Measurements from ENCODE around the gene CHRNA4. TPM values are rescaled to one million over a fixed set of nuclear protein-coding genes. Genes with fewer than 3 reads are reported as not detected.

The CHRNA4 gene
- total RNA-seq, 3 donors from 2014 or later = not detected

GRCh38 chr20:63404129-63405085 is 43.3 kb upstream of the CHRNA4 start:
- H3K27me3 ChIP-seq = peaks cover 0 to 57% of the 10 kb centered on the region in 2 donors
- H3K4me3 ChIP-seq = no peak overlapping the region
- no peaks in the 10 kb centered on the region for H3K4me1 ChIP-seq
- no peak for DNase-seq (ENCODE audit: low spot score in 2 of 2)
- H3K9me3 ChIP-seq = no peaks in the 10 kb centered on the region
- intact Hi-C loops (cut with DNase I; ENCODE audit: low total_unique reads) = loop anchor here (5.0 kb wide), 1 partner anchor 627 kb away; no protein-coding TSS in a partner anchor
- TF ChIP-seq POLR2A (IDR thresholded peaks at IDR 0.05) (no peak), POLR2AphosphoS5 (IDR thresholded peaks at IDR 0.05) (no peak)
- TF ChIP-seq, protein P1, sequence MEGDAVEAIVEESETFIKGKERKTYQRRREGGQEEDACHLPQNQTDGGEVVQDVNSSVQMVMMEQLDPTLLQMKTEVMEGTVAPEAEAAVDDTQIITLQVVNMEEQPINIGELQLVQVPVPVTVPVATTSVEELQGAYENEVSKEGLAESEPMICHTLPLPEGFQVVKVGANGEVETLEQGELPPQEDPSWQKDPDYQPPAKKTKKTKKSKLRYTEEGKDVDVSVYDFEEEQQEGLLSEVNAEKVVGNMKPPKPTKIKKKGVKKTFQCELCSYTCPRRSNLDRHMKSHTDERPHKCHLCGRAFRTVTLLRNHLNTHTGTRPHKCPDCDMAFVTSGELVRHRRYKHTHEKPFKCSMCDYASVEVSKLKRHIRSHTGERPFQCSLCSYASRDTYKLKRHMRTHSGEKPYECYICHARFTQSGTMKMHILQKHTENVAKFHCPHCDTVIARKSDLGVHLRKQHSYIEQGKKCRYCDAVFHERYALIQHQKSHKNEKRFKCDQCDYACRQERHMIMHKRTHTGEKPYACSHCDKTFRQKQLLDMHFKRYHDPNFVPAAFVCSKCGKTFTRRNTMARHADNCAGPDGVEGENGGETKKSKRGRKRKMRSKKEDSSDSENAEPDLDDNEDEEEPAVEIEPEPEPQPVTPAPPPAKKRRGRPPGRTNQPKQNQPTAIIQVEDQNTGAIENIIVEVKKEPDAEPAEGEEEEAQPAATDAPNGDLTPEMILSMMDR (IDR thresholded peaks at IDR 0.05) = no peak
- no peaks in the 10 kb centered on the region for H3K36me3 ChIP-seq
- H3K27ac ChIP-seq = no peak overlapping the region

- Histone ChIP-seq H3K4me3 (no peak overlapping the region), H3K36me3 (no peaks in the 10 kb centered on the region), H3K4me1 (no peaks in the 10 kb centered on the region), H3K27me3 (peaks cover 0 to 65% of the 10 kb centered on the region in 2 donors), H3K27ac (no peak overlapping the region), H3K9me3 (no peaks in the 10 kb centered on the region)
- intact Hi-C loops (cut with DNase I; ENCODE audit: low total_unique reads) = no loop called here
- TF ChIP-seq, protein P1 (IDR thresholded peaks at IDR 0.05) = no peak
- no peak for TF ChIP-seq POLR2AphosphoS5 (IDR thresholded peaks at IDR 0.05)
- DNase-seq (ENCODE audit: low spot score in 2 of 2) = no peak
Measured at GRCh38 chr20:63403403-63404105, 42.4 kb upstream of the CHRNA4 start.

DNA sequence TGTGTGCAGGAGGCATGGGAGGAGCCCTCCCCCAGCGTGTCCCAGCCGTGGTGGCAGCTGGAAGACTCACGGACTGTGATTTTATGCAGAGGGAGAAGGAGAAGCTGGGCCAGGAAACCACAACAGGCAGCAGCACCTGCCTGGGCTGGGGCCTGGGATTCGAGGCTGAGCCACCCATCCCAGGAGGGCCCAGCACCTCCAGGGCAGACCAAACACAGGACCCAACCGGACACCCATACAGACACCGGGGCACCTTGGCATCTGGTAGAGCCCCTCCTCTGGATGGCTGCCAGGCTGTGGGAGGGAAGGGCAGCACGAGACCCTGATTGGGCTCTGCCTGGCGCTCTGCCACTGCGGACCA is 41.7 kb upstream of the CHRNA4 start:
- H3K36me3 ChIP-seq = no peaks in the 10 kb centered on the region
- no peaks in the 10 kb centered on the region for H3K9me3 ChIP-seq
- intact Hi-C loops (cut with DNase I; ENCODE audit: low total_unique reads) = no loop called here
- no peaks in the 10 kb centered on the region for H3K4me1 ChIP-seq
- peaks cover 0 to 72% of the 10 kb centered on the region in 2 donors for H3K27me3 ChIP-seq
- H3K4me3 ChIP-seq = no peak overlapping the region
- TF ChIP-seq POLR2AphosphoS5 (IDR thresholded peaks at IDR 0.05) (no peak), POLR2A (IDR thresholded peaks at IDR 0.05) (no peak)
- TF ChIP-seq, protein P1 (IDR thresholded peaks at IDR 0.05) = no peak
- no peak overlapping the region for H3K27ac ChIP-seq
- no peak for DNase-seq (ENCODE audit: low spot score in 2 of 2)

DNA sequence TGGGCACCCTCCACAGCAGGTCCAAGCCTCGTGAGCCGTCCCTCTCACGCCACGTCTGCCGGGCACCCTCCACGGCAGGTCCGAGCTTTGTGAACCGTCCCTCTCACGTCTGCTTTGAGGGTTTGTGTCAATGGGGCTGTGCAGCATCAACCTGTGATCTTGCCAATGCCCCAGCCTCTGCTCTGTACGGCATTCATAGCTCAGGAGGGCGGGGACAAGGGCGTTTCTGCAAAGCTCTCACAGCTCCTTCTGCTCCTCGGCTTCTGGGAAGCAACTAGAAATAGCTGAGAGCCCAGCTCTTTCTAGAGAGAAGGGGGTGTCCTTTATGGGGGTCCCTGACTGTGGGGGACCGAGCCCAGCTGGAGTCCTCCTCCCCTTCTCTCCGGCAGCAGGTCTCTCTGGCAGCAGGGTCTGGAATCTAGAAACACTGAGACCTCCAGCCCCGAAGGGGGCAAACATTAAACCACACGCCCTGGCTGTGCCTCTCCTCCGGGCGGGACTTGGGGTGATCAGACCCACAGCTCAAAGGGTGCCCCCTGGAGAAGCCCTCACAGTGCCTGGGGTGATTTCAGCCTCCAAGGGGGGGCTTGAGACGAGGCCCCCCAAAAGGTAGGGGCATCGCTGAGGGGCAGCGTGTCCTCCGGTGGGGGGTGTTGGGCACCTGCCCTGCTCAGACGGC is 41.2 kb upstream of the CHRNA4 start:
- H3K36me3 ChIP-seq = no peaks in the 10 kb centered on the region
- no peak for DNase-seq (ENCODE audit: low spot score in 2 of 2)
- H3K4me1 ChIP-seq = no peaks in the 10 kb centered on the region
- H3K27ac ChIP-seq = no peak overlapping the region
- H3K4me3 ChIP-seq = no peak overlapping the region
- peaks cover 0 to 77% of the 10 kb centered on the region in 2 donors for H3K27me3 ChIP-seq
- TF ChIP-seq POLR2AphosphoS5 (IDR thresholded peaks at IDR 0.05) (no peak), POLR2A (IDR thresholded peaks at IDR 0.05) (no peak)
- TF ChIP-seq, protein P1 (IDR thresholded peaks at IDR 0.05) = no peak
- intact Hi-C loops (cut with DNase I; ENCODE audit: low total_unique reads) = no loop called here
- H3K9me3 ChIP-seq = no peaks in the 10 kb centered on the region
